ENCODE measurements around the gene KIF27. TPM values are rescaled to one million over a fixed set of nuclear protein-coding genes. Genes with fewer than 3 reads are reported as not detected.
"Not testable (repeated sequence)": the region's sequence is repeated elsewhere in the genome, so short reads cannot be mapped to it uniquely, and the experiment has no call there.

The KIF27 gene
- total and polyA plus RNA-seq, 10 of the 15 experiments (the other 5 are each of a cell fraction or from before 2014, with no cell fraction given) = 0.64 to 3.3 (median 1.3) TPM

GRCh38 chr9:83881687-83882408 is 39.4 kb downstream of the KIF27 start:
- H3K4me1 ChIP-seq (ENCODE audit: control insufficient read depth, insufficient read depth, low read length); H3K4me2 ChIP-seq (ENCODE audit: control insufficient read depth, insufficient read depth); H3K27ac ChIP-seq (ENCODE audit: control insufficient read depth, insufficient read depth); H3K36me3 ChIP-seq (ENCODE audit: control insufficient read depth in 2 of 2, insufficient read depth in 2 of 2, low read length in 1 of 2); in situ Hi-C loops (cut with MboI); FAIRE-seq; BruUV-seq (replicated peaks); H3K4me3 ChIP-seq; POLR2A ChIA-PET; CTCF ChIA-PET; intact Hi-C loops (cut with micrococcal nuclease; ENCODE audit: unreplicated experiment); H2AFZ ChIP-seq (ENCODE audit: control insufficient read depth, low read depth, low read length); RAD21 ChIA-PET (ENCODE audit: unreplicated experiment); DNase-seq (ENCODE audit: low read depth, low spot score); H3K27me3 ChIP-seq (replicated peaks in 1 of 2; ENCODE audit: control insufficient read depth in 2 of 2, insufficient read depth in 2 of 2, low read length in 1 of 2); SMC1A ChIA-PET (ENCODE audit: uncharacterized antibody, unreplicated experiment); H3K79me2 ChIP-seq (ENCODE audit: control insufficient read depth, insufficient read depth, low read length); ATAC-seq; H3K9ac ChIP-seq (ENCODE audit: control insufficient read depth, insufficient read depth, low read length); H3K9me3 ChIP-seq (replicated peaks; ENCODE audit: control insufficient read depth, insufficient read depth, low read length); H4K20me1 ChIP-seq (ENCODE audit: control insufficient read depth, insufficient read depth): not testable (repeated sequence)
- 88% methylated on average over 6 of the region's 6 CpGs for WGBS (ENCODE audit: insufficient coverage, insufficient replicate concordance, low lambda C conversion rate, missing lambda C conversion rate)

GRCh38 chr9:83875559-83875958 is 45.7 kb downstream of the KIF27 start:
- 75% methylated on average over 3 of the region's 3 CpGs for WGBS (ENCODE audit: insufficient coverage, insufficient replicate concordance, low lambda C conversion rate, missing lambda C conversion rate)
- BruUV-seq (replicated peaks); RAD21 ChIA-PET (ENCODE audit: unreplicated experiment); intact Hi-C loops (cut with micrococcal nuclease; ENCODE audit: unreplicated experiment); H3K4me2 ChIP-seq (ENCODE audit: control insufficient read depth, insufficient read depth); H3K27me3 ChIP-seq (replicated peaks in 1 of 2; ENCODE audit: control insufficient read depth in 2 of 2, insufficient read depth in 2 of 2, low read length in 1 of 2); in situ Hi-C loops (cut with MboI); H3K27ac ChIP-seq (ENCODE audit: control insufficient read depth, insufficient read depth); POLR2A ChIA-PET; FAIRE-seq; H3K9me3 ChIP-seq (replicated peaks; ENCODE audit: control insufficient read depth, insufficient read depth, low read length); H3K4me1 ChIP-seq (ENCODE audit: control insufficient read depth, insufficient read depth, low read length); ATAC-seq; DNase-seq (ENCODE audit: low read depth, low spot score); H3K36me3 ChIP-seq (ENCODE audit: control insufficient read depth in 2 of 2, insufficient read depth in 2 of 2, low read length in 1 of 2); H2AFZ ChIP-seq (ENCODE audit: control insufficient read depth, low read depth, low read length); SMC1A ChIA-PET (ENCODE audit: uncharacterized antibody, unreplicated experiment); H3K9ac ChIP-seq (ENCODE audit: control insufficient read depth, insufficient read depth, low read length); H3K4me3 ChIP-seq; H3K79me2 ChIP-seq (ENCODE audit: control insufficient read depth, insufficient read depth, low read length); CTCF ChIA-PET; H4K20me1 ChIP-seq (ENCODE audit: control insufficient read depth, insufficient read depth): not testable (repeated sequence)

Data from GM12878 (cell line).